TTC549 (cell line): ENCODE measurements around the gene SULT1C3.

Experiments used
- FAIRE-seq: peaks from 2 replicates; lab custom pipeline; 2012; peaks lifted over from hg19 to GRCh38; lab: Jason Lieb, UNC

The SULT1C3 gene

GRCh38 chr2:108239786-108240185 is at the start of gene SULT1C3:
SULT1C3 (plus strand) TSS chr2:108239968; CDS start chr2:108247195, 7,227 bp downstream.
- no peak for FAIRE-seq

- FAIRE-seq = no peak
Observed at GRCh38 chr2:108193251-108193650, 46.5 kb upstream of the SULT1C3 start.

GRCh38 chr2:108194409-108195132 is 45.2 kb upstream of the SULT1C3 start:
- FAIRE-seq = peak; percentile 97

GRCh38 chr2:108195133-108195439 is 44.7 kb upstream of the SULT1C3 start:
- no peak for FAIRE-seq

- FAIRE-seq = no peak
Observed at GRCh38 chr2:108199726-108200125, 40.0 kb upstream of the SULT1C3 start.

- no peak for FAIRE-seq
Observed at GRCh38 chr2:108200569-108200968, 39.2 kb upstream of the SULT1C3 start.

- FAIRE-seq = no peak
Observed at GRCh38 chr2:108212671-108213070, 27.1 kb upstream of the SULT1C3 start.

GRCh38 chr2:108215794-108216211 is 24.0 kb upstream of the SULT1C3 start:
- no peak for FAIRE-seq

- no peak for FAIRE-seq
Observed at GRCh38 chr2:108217211-108217610, 22.6 kb upstream of the SULT1C3 start.

- FAIRE-seq = no peak
Observed at GRCh38 chr2:108219688-108220087, 20.1 kb upstream of the SULT1C3 start.

GRCh38 chr2:108220191-108220590 is 19.6 kb upstream of the SULT1C3 start:
- FAIRE-seq = no peak

- no peak for FAIRE-seq
Observed at GRCh38 chr2:108220942-108221541, 18.7 kb upstream of the SULT1C3 start.

- FAIRE-seq = no peak
Observed at GRCh38 chr2:108222261-108222660, 17.5 kb upstream of the SULT1C3 start.

GRCh38 chr2:108223573-108223972 is 16.2 kb upstream of the SULT1C3 start:
- FAIRE-seq = no peak

- FAIRE-seq = no peak
Observed at GRCh38 chr2:108224022-108224421, 15.7 kb upstream of the SULT1C3 start.

GRCh38 chr2:108226564-108226963 is 13.2 kb upstream of the SULT1C3 start:
- no peak for FAIRE-seq

- FAIRE-seq = no peak
Observed at GRCh38 chr2:108228006-108228405, 11.8 kb upstream of the SULT1C3 start.

- no peak for FAIRE-seq
Observed at GRCh38 chr2:108228537-108228936, 11.2 kb upstream of the SULT1C3 start.

GRCh38 chr2:108229875-108230274 is 9.9 kb upstream of the SULT1C3 start:
- no peak for FAIRE-seq

GRCh38 chr2:108235577-108235976 is 4.2 kb upstream of the SULT1C3 start:
- no peak for FAIRE-seq

- FAIRE-seq = no peak
Observed at GRCh38 chr2:108236676-108237335, 3.0 kb upstream of the SULT1C3 start.

- FAIRE-seq = no peak
Observed at GRCh38 chr2:108240966-108241365, 1.2 kb downstream of the SULT1C3 start.

GRCh38 chr2:108243566-108243965 is 3.8 kb downstream of the SULT1C3 start:
- FAIRE-seq = no peak
